ENCODE results near the gene GNAO1. TPM values are rescaled to one million over a fixed set of nuclear protein-coding genes. Genes with fewer than 3 reads are reported as not detected.

Gene GNAO1
- polyA plus RNA-seq, 3 donors: 5.9 to 6.4 (median 6.3) TPM

DNA sequence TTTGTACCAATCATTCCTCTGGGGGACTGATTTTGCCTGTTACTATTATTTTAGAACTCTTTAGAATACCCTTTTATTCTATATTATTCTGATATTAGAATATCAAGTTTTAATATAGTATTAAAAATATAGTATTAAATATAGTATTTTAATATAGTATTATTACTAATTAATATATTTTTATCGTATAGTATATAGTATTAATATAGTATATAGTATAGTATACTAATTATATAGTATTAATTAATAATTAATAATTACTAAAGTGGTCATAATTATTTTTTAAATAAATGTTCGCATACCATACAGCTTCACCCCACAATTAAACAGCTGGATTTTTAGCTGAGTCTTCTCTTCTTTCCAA is 73.3 kb downstream of the GNAO1 start:
- DNase-seq: no peak

DNA sequence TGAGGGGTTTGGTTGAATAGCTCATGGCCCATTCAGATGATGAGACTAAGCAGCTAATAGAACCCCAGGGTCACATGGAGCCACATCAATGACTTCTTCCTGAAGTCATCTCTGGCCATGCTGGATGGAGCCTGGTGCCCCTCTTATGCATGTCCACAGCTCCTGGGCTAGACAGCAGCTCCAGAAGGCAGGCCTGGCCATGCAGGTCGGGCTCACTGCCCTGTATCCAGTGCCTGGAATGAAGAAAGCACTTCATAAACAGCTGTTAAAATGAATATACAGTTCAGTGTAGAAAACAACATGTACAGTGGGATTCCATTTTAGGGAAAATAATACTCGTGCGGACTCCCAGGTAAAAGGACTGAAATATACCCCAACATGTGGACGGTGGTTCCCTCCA is 73.9 kb downstream of the GNAO1 start:
- no peak for DNase-seq

DNA sequence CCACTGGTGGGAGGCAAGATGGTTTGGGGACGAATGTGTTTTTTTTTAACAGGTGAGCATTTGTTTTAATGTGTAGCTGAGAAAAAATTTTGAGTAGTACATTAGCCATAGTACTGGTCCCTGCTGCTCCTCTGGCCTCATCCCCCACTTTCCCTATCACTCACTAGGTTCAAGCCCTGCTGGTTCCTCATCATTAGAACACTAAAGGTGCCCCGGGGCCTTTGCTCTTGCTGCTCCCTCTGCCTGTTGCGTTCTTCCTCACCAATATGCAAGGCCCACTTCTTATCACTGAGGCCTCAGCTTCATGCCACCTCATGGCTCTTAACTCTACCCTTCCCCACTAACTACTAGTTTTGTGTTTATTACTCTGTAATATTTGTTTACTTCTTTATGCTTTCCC is 74.5 kb downstream of the GNAO1 start:
- no peak for DNase-seq

DNA sequence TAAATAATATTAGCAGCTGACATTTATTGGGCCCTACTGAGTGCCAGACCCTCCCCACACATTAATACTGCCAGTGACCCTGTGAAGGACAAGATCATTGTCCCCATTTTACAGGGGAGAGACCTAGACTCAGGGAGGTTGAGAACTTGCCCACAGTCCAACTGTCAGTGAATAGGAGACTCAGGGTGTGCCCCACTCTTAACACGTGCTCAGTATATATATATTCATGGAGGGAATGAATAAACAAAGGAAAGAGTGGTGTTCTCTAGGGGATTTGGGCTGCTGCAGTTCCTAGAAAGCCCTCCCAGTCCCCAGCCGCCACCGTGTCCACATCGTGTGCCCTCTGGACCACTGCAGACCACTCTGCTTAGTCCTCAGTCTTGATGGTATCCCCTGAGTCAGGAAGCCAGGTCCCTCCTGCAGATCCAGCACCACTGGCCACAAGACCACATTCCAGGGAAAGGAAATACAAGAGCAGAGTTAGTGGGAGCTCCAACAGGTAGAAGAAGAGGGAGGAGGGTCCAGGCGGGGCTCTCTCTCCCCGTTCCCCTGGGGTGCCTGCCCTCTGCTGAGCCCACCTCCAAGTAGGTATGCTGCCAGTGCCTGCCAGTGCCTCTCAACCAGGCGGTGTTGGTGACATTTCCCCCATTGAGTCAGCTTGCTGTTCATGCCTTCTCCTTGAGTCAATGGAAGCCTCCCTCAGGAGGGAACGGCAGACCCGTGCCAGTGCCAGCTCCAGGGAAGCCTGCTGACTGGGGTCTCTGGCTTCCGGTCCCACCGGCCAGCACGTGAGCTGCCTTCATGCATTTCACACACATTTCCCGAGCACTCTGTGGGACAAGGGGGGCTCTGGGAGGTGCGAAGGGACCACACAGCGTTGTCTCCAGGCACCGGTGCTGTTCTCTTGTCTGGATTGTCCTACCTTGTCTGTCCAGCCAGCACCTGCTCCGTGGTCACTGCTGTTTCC is 75.6 kb downstream of the GNAO1 start:
- no peak for DNase-seq

DNA sequence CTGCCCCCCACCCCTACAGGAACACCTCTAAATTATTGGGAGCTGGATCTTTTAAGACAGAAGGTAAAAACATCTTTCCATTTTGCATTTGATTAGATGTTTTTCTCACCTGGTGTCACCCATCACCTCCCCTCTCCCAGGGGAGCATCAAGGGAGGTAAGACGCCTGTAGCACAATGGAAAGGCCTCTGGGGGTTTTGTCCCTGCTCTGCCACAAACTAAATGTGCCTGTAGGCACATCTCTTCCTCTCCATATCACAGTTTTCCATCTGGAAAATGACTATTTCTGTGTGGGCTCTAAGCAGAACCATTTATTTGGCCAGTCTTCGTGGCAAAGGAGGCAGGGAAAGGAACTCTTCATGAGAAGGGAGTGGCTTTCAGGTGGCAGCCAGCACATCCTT is 76.6 kb downstream of the GNAO1 start:
- no peak for DNase-seq

DNA sequence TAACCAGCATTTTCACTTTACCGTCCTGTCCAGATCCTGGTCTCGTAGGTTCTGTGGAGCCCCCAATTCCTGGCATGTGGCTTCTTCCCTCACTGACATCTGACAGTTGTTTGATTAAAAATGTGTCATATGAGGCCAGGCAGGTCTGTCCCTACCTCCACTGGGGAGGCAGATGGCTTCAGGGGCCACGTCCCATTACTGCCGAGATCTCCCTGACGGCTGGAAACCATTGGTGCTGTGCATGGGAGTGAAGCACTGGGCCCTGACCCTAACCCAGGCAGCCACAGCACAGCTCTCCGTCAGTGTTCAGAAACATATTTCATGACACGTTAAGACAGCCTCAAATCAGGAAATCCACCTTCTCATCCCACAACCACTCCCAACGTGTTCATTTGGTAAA is 77.5 kb downstream of the GNAO1 start:
- no peak for DNase-seq

DNA sequence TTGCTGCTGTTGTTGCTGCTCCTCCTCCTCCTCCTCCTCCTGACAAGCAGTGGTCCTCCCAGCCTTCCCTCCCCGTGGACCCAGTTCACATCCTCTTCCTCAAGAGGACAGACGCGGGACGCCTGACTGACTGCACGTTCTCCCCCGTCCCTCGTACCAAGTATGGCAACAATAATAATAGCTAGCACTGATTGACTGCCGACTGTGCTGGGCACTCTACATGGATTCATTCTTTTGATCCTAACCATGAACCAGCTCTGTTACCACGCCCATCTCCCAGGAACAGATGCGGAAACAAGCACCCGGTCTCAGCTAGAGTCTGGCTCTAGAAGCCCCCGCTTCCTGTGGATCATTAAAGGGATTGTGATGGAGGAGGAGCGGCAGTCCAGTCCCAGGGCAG is 78.0 kb downstream of the GNAO1 start:
- DNase-seq: no peak

DNA sequence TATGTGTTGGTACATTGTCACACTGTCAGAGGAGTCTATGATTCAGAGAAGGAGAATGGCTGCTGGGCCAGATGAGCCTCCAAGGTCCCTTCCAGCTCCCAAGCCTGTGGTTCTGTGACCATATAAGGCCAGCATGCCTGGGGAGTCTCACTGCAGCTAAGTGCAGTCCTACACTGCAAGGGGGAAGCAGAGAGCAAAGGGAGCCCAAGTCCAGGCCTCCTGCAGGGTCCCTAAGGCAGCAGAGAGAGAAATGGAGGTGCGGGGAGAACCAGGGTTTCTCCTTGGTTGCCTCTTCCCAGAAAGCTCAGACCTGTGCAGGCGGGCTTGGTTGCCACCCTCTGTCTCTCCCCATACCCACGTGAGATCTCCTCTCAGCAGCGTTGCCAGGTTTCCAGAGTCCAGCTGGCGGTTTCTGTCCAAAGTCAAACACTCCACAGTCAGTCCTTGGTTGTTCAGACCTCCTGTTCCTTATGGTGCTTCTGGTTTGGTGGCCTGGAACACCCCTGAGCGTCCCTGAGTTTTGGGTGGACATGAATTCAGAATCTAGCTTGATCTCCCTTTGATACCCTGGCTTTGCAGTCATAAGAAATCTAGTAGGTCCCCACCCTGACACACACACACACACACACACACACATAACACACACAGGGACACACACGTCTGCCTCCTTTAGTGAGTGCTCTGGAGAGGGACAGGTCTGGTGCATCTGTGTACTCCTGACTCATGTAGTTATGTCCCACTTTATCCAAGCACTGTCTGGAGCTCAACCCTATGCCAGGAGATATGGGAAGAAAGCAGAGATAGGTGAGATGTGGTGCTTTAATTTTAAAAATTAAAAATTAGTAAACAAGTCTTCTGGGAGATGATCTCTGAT is 78.8 kb downstream of the GNAO1 start:
- no peak for DNase-seq

DNA sequence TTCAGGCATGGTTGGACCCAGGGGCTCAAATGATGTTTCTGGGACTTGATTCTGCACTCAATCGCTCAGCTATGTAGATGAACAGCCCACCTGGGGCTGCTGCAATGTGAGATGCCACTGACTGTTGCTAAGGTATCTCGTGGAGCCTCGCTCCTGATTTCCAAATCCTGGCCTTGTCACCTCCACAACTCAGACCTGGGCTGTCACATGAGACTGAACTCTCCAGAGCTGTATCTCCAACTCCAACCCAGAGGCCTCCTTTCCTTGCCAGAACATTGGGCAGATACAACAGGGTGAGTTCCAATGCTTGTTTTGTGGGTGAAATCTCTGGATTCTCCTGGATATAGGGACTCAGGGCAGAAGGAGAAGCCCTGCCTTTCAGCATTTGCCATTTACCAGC is 79.5 kb downstream of the GNAO1 start:
- no peak for DNase-seq

DNA sequence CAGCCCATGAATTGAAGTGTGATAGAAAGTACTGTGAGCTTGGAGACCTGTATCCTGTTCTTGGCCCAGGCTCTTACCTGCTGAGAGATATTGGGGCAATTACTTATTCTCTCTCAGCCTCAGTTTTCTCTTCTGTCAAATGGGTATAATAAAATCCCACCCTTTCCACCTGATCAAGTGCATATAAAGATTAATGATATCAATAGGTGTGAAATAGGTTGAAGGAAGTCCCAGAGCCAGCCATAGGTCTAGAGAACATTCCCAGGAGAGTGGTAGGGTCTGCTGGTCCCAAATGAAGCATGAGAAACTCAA is 81.2 kb downstream of the GNAO1 start:
- DNase-seq: no peak

DNA sequence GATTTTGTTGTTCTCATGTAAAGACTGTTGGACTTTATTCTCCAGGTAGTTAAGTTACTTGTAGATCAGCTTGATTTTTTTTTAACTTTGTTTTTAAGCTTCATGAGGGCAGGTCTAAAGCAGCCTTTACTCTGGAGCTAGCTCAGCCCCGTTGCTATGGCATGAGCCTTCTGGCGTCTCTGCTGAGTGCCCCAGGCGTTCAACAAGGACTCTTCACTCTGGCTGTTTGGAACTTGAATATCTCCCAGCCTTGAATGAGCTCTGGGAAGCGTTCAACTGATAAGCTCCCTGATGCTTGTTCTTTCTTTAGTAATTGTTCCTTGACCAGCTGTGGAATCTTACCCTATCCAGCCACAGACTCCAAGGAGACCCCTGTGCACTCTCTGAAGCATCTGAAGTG is 82.3 kb downstream of the GNAO1 start:
- DNase-seq: no peak

DNA sequence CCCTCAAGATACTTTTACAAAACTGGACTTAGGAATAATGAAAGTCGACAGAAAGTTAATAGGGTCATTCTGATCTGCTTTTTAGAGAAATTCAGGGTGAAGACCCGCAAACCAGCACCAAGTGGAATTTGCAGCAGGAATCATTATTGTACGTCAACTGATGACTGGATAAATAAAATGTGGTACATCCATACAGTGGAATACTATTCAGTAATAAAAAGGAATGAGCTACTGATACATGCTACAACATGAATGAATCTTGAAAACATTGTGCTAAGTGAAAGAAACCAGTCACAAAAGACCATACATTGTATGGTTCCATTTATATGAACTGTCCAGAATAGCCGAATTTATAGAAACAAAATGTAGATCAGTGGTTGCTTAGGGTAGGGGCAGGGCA is 83.1 kb downstream of the GNAO1 start:
- no peak for DNase-seq

DNA sequence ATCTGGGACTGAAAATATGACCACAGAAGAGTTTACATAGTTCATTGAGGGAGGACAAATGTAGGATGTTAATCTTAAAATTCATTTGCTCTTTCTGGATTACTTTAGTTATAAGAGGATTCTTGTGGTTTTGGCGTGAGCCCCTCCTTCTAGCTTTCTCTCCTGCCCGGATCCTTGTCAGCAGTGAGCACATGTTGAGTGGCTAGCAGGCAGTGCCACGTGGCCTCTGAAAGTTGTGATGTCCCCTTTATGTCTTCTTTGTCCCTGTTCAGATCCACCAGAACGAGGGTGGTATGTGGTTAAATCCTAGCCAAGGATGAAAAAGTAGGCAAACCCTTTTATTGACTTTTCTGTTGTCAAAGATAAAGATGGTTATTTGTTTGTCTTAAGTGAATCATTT is 83.8 kb downstream of the GNAO1 start:
- DNase-seq: no peak

DNA sequence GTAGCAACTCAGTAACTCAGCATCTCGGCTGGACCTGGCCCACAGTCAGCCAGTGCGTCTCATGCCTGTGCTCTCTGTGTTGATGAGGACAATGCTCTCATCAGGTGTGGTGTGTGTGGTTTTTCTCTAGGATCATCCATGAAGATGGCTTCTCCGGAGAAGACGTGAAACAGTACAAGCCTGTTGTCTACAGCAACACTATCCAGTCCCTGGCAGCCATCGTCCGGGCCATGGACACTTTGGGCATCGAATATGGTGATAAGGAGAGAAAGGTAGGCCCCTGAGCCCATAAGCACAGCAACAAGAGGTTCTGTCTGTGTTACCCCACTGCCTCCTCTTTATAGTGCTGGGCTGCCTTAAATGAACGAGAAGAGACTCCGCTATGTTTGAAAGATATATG is 84.5 kb downstream of the GNAO1 start:
- DNase-seq: no peak

DNA sequence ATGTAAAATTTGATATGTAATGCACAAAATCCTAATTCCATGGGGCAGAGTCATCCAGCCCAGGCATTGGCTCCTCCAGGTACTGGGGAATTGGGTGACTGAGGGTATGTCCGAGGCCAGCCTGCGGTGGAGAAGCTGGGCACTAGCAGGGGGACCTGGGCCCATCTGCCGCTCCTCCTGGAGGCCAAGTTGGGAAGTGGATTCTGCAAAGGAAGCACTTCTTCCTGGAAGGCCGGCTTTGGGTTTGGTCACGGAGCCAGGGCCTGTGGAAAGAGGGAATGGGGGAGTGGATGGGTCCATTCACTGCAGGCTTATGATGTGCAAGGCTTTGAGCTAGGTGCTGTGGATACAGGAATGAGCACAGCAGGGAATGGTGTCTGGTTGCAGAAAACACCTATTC is 85.8 kb downstream of the GNAO1 start:
- DNase-seq: no peak

DNA sequence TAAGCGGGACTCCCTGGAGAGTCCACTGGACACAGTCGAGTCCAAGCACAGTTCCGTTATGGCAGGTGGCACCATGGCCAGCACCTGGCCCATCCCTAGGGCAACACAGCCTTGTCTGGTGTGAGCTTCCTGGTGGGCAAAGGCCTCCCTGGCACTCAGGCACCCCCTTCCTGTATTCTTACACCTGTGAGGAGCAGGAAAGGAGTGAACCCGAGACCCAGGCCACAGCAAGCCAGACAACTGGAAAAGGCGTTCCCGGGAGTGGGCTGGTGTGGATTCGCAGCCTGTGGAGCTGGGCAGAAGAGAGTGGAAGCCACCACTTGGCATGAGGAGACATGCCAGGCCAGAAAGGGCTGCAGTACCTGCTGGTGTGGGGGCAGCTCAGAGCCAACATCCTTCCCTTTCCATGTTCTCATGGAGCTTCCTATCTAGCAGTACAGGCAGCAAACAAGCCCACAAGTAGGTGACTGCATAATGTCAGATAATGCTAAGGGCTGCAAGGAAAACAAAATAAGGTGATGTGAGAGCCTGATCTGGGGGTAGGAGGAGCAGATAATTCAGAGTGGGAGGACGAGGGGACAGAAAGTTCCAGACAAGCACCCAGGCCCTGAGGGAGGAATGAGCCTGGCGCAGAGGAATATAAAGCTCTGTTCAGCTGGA is 87.0 kb downstream of the GNAO1 start:
- DNase-seq: no peak

DNA sequence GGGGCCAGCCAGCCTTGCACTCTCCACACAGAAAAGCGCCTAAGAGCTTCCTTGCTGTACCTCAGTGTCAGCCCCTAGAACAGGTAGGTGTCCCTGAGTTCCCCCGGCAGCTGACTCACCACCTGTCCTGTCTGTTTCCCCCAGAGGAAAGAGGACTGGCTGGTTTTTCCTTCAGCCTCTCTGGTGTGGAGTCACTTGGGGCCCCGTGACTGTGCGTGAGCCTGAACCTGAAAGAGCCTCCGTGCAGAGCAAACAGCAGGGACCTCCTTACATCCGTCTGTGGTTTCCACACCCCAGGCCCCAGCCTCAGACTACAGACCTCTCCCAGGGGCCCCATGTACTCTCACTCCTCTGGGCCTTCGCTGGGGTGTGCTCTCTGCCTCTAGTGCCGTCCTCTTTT is 87.8 kb downstream of the GNAO1 start:
- DNase-seq: no peak

DNA sequence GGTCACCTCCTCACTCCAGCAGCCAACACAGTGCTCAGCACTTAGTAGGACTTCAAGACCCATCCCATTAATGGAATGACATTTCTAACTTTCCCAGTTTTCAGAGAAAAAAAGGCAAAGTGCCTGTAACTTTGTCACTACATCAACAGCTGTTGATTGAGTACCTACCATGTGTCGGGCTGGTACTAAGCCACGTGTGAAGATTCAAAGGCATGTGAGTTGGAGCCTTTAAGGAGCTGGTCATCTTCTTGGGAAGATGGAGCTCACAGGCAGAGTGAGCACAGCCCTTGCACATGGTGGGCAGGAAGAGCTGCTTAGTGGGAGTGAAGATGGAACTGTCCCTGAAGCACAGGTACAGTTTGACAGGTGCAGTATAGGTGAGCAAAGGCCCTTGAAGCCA is 88.6 kb downstream of the GNAO1 start:
- DNase-seq: no peak

DNA sequence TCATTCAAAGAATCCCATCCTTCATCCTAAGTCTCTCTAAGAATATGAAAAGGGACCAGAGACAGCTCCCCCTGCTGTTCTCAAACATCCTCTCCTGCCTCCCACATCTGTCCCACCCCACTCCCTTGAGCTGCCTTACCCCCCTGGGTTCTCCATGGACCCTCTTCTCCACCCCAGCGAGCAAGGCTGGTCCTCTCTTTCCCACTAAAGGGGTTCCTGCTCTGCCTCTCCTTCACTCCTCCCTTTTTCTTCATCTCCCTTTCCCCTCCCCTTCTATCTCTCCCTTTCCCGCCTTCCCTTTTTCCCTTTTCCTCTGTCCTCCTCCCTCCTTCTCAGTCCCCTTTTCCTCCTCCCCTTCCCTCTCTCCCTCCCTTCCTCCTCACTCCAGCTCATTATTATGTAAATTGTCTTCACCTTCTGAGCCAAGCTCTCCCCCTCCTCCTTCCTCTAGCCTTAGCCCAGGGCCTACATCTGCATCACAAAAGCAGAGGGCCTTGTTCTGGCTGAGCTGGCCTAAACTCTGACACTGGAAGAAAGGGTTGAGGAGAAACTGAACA is 90.0 kb downstream of the GNAO1 start:
- no peak for DNase-seq

DNA sequence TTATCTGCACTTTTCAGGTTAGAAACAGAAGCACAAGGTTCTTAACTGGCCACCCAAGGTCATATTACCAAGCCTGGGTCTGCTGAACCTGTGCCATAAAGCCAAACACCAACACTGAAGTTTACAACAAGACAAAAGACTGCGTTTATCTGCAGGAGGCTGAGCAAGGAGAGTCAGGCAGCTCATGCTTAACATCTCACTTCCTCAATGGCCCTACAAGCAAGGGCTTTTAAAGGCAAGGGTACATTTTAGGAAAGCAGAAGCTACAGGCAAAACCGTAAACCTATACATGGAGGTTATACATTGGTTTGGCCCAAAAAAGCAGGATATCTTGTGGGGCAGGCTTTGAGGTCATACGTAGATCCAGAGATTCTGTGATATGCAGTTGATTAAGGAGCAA is 91.2 kb downstream of the GNAO1 start:
- no peak for DNase-seq

DNA sequence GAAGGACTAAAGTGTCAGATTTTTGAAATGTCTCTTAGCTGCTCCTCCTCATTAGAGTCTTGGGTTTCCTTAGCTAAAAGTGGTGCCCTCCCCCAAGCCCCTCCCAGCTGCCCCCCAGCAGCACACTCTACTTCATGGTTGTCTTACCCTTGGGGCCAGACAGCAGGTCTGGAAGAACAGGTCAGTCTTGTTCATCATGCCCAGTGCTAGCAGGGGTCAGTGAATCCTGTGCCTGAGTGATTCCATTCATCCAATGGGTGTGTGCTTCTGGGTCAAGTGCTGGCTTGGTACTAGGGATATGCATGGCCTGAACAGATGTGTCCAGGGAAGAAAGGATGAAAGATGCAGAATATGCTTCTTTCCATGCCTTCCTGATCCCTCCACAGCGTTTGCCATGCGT is 93.2 kb downstream of the GNAO1 start:
- DNase-seq: no peak

DNA sequence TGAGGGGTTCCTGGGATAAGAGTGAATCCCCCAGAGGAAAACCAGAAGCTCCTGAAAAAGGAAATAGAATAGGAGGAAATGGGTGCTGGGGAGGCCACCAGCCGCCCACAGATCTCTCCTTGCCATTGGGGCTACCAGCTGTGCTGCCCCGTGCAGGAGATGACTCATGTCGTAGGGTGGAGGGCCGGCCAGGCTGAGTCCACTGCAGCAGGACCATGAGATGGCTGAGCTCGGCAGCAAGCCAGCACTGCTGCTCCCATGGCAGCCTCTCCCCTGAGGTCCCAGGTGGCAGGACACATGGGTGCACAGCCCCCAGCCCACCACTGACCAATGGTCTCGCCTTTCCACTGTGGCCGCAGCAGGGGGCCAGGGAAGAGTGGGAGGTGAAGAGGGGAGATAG is 95.5 kb downstream of the GNAO1 start:
- no peak for DNase-seq

DNA sequence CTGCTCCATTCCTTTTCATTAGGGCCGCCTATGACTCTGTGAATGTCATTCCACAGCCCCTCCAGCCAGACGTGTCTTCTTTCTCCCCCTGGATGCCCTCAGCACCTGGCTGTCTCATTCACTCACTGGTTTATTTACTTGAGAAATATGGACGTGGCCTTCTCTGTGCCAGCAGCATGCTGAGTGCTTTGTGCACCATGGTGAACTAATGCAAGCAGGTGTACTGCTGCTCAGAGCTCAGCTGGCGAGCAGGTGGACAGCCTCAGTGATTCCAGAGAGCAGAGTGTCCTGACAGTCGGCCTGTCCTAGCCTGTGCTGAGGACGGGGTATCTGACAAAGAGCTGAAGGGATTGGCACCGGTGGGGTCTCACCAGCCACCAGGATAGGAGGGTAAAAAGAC is 96.7 kb downstream of the GNAO1 start:
- no peak for DNase-seq
